Mucosa of gallbladder (tissue), 1 donor: Measurements from ENCODE around the gene KLF12. TPM values are rescaled to one million over a fixed set of nuclear protein-coding genes. Genes with fewer than 3 reads are reported as not detected.

Source experiments
- DNase-seq: peaks from one replicate; pipeline ENCODE4 v3.0.0-alpha.2; 2020; ENCODE audit warnings: low spot score
- total RNA-seq: library from RNA; stranded (reverse); gene quantifications from one replicate; pipeline ENCODE4 v1.2.1, GENCODE V29; 2021
- donor health status: DM: no; HTN: no; CAD: no.

The KLF12 gene
- total RNA-seq, 1 donor from 2014 or later: 6.7 TPM

GRCh38 chr13:74103970-74104555 lies 30.1 kb downstream of the KLF12 start:
- DNase-seq: no peak

GRCh38 chr13:74103196-74103595 lies 31.0 kb downstream of the KLF12 start:
- DNase-seq: no peak

- no peak for DNase-seq
These were observed 31.5 kb downstream of the KLF12 start for GRCh38 chr13:74102691-74103090.

- DNase-seq: no peak
These were observed 32.8 kb downstream of the KLF12 start for GRCh38 chr13:74101436-74101835.

- DNase-seq: no peak
These were observed 36.1 kb downstream of the KLF12 start for GRCh38 chr13:74098077-74098476.

GRCh38 chr13:74097116-74097515 lies 37.1 kb downstream of the KLF12 start:
- DNase-seq: no peak

- no peak for DNase-seq
These were observed 40.5 kb downstream of the KLF12 start for GRCh38 chr13:74093691-74094090.

GRCh38 chr13:74092711-74093110 lies 41.5 kb downstream of the KLF12 start:
- no peak for DNase-seq

GRCh38 chr13:74090869-74091605 lies 43.2 kb downstream of the KLF12 start:
- DNase-seq: no peak

- DNase-seq: no peak
These were observed 43.8 kb downstream of the KLF12 start for GRCh38 chr13:74090397-74090796.

- no peak for DNase-seq
These were observed 46.8 kb downstream of the KLF12 start for GRCh38 chr13:74087357-74087756.
